Measurements from ENCODE around the gene ERF.

DNA sequence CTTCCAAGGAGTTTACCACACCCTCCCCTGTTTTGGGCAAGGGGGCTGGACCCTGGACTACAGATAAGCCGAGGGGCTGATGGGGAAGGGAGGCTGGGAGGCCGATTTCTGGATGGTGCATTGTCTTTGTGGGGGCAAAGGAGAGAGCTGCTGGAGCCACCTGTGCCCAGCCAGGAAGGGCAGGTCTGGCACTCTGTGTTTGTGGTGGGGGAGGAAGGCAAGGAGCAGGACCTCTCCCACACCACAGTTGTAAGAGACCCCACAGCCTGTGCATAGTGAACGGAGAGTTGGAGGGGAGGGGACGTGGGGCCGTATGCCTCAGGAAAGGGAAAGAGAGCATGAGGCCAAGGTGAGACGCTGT lies 31.0 kb upstream of the ERF start:
- TF ChIP-seq, protein P1, sequence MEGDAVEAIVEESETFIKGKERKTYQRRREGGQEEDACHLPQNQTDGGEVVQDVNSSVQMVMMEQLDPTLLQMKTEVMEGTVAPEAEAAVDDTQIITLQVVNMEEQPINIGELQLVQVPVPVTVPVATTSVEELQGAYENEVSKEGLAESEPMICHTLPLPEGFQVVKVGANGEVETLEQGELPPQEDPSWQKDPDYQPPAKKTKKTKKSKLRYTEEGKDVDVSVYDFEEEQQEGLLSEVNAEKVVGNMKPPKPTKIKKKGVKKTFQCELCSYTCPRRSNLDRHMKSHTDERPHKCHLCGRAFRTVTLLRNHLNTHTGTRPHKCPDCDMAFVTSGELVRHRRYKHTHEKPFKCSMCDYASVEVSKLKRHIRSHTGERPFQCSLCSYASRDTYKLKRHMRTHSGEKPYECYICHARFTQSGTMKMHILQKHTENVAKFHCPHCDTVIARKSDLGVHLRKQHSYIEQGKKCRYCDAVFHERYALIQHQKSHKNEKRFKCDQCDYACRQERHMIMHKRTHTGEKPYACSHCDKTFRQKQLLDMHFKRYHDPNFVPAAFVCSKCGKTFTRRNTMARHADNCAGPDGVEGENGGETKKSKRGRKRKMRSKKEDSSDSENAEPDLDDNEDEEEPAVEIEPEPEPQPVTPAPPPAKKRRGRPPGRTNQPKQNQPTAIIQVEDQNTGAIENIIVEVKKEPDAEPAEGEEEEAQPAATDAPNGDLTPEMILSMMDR (conservative IDR thresholded peaks at IDR 0.05; ENCODE audit: low read depth, low read length) = no peak
- TF ChIP-seq EZH2 (IDR thresholded peaks at IDR 0.05; ENCODE audit: low read length, unreplicated experiment) = no peak
- no peak for TF ChIP-seq EZH2phosphoT487 (IDR thresholded peaks at IDR 0.05; ENCODE audit: borderline replicate concordance, low read length)

Measured in PC-3 (cell line).